RPMI8226 (cell line): ENCODE measurements around the gene FER1L5.
"Not testable (repeated sequence)": the region's sequence is repeated elsewhere in the genome, so short reads cannot be mapped to it uniquely, and the experiment has no call there.

ENCODE experiments used
- DNase-seq: peaks from one replicate; pipeline ENCODE4 v3.0.0-alpha.2; 2015

The FER1L5 gene

DNA sequence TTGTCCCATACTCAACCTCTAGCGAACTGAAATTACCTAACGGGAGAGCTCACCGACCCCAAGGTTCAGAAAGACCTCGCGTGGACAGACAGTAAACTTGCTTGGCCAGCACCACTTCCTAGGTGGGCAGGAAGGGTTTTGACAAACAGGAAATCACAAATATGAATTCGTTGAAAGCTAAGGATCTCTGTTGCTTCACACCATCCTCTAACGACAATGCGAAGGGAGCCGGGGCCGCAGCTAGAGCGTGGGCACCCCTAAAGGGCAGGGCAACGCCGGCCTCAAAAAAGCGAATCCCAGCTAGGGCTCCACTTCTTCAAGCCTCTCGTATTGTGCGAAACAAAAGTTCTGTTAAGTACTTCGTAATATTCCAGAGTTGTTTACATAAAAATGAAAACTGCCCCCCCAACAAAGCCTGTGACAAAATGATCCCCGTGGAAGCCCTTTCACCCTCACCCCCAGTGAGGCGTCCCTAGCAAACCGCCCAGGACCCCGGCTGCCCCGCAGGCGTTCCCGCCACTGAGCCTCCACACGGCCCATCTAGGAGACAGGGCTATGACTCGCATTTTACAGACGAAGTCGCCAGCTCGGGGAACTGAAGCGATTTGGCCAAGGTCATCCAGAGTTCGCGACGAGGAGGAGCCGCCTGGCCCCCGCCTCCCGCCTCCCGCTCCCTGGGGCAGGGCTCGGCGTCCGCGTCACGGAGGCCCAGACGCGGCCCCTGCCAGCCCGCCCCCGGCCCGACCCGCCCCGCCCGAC, 5.0 kb upstream of the FER1L5 start:
- DNase-seq, result peak; percentile 94

DNA sequence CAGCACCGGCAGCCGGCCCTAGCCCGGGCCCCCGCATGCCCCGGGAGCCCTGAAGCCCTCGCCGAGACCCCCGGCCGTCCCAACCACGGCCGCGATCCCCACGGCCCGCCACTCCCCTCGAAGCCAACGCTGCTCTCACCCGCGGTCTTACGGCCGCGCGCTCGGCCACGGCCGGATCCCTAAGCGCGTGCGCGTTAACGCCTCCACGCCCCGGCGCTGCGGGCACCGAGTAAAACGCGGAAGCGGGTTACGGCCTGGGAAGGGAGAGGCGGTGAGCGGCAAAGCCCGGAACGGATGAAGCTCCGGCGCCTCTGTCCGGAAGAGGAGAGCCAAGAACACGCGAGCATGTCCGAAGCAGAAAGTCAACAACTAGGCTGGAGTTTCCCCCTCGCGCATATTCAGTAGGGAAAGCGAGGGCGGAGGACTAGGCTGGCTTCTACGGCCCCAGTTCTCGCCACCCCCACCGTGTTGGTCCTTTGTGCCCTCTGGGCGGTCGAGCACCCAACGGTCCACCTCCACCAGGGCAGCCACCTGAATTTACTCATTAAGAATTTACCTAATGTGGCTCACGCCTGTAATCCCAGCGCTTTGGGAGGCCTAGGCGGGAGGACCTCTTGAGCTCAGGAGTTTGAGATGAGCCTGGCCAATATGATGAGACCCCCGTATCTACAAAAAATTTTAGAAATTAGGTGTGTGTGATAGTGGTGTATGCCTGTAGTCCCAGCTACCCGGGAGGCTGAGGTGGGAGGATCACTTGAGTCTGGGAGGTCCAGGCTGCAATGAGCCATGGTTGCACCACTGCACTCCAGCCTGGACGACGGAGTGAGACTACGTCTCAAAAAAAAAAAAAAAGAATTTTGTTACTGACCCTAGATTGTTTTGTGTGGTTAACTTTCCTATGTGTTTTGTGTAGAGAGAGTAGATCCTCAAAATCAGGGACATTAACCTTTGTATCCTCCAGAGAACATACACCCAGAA, 4.1 kb upstream of the FER1L5 start, which contains the start of gene KANSL3:
Gene KANSL3 (minus strand): TSS at position 169 of the 978 bp plus-strand sequence. CDS start 1,177 bp downstream, outside the sequence.
- peak; percentile 97 for DNase-seq

DNA sequence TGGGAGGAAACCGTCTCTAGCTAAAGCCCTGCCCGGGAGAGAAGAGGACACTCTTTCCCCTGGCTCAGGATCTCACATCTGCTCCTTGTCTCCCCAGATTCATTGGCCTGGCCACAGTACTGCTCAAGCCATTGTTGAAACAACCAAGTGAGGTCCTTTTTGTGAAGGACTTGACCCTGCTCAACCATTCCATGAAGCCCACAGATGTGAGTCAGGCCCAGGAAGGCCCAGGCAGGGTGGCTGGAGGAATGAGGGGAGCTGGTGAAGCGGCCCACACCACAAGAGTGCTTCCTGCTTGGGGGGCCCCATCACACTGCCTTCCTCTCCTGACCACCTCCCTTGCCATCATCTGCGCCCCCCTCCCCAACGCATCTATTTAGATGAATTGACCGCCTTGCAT, 5.1 kb downstream of the FER1L5 start:
- no peak for DNase-seq

DNA sequence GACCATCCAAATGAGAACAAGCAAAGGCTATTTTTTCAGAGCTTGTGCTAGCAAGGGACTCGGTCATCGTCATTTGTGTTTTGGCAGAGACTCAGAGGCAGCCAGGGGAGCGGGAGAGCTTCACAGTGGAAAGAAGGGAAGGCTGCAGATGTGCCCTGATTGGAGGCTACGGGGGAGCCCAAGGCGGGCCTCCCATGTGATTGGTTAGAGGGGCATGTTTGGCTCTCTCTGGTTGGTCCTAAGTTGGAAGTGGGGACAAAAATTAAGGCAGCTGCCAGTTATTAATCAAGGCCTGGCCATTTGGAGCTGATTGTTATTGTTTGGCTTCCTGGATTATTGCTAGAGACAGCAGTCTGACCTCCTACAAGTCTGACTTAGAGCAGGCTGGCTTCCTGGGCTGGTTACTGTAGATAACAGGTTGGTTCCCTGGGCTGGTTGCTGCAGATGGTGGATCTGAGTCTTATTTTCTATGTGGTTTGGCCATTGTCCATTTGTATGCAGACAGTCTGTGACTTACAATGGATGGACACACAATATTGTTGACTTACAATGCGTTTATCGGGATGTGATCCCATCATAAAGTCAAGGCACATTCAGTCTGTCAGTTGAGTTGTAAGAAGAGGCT, 5.9 kb downstream of the FER1L5 start:
- DNase-seq, result no peak

DNA sequence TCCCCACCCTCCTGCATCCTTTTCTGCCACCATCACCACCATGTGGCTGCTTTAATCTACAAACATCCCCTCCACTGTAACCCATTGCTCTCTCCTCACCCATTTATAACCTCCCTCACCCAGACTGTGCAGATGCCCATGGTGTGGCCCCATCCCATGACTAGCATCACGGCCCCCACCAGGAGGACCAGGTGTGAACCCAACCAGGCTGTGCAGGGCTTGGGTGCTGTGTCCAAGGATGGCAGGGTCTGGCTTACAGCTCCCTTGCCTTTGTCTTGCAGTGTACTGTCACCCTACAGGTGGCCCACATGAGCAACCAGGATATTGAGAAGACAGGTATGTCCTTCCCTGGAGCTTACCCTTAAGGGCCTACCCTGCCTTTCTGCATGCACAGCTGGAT, 6.8 kb downstream of the FER1L5 start:
- no peak for DNase-seq

DNA sequence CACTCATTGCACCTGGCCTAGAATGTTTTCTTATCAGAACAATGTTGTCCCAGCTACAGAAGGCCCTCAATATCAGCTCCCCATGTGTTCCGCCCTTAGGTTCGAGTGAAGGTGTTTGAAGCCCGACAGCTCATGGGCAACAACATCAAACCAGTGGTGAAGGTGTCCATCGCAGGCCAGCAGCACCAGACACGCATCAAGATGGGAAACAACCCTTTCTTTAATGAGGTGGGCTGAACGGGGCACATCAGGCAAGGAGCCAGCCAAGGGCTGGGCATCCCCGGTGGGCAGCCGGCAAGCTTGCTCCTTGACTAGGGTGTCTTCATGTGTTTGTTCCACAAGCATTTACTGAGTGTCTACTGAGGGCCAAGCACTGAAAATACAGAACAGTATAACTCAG, 9.2 kb downstream of the FER1L5 start:
- DNase-seq, result no peak

DNA sequence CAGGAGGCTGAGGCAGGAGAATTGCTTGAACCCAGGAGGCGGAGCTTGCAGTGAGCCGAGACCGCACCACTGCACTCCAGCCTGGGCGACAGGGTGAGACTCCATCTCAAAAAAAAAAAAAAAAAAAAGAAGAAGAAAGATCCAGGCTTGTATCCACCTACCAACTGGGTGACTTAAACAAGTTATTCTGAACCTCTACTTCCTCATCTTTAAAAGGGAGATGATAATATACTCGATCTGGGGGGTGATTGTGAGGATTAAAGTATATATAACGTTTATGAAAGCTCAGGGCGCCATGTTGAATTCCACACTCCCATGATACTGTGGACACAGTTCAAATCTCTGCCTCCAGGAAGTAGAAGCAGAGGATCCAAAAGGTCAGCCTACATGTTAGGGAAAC, 12.2 kb downstream of the FER1L5 start:
- DNase-seq, result not testable (repeated sequence)

DNA sequence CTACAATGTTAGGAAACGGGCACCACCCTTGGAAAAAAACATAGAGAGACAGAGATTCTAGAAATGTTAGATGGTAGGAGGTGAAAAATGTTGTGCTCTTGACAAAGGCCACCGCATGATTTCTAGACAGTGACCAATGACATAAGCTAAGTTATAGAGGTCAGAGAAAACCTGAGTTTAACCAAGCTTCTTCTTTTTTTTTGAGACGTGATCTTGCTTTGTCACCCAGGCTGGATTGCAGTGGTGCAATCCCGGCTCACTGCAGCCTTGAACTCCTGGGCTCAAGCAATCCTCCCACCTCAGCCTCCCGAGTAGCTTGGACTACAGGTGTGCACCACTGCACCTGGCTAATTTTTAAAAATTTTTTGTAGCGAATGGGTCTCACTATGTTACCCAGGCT, 13.0 kb downstream of the FER1L5 start:
- DNase-seq, result no peak

DNA sequence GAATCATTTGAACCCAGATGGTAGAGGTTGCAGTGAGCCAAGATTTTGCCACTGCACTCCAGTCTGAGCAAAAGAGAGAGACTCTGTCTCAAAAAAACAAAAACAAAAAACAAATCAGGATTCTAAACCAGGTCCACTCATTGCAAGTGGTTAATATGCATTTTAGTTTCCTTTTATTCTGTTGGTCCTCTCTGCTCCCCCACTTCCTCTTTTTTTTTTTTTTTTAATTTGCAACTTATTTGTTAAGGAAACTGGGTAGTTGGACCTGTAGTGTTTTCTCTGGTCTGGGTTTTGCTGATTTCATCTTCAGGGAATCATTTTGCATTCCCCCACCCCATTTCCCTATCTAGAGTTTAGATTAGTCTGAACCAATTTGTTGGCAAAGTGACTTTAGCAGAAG, 14.0 kb downstream of the FER1L5 start:
- DNase-seq, result no peak

DNA sequence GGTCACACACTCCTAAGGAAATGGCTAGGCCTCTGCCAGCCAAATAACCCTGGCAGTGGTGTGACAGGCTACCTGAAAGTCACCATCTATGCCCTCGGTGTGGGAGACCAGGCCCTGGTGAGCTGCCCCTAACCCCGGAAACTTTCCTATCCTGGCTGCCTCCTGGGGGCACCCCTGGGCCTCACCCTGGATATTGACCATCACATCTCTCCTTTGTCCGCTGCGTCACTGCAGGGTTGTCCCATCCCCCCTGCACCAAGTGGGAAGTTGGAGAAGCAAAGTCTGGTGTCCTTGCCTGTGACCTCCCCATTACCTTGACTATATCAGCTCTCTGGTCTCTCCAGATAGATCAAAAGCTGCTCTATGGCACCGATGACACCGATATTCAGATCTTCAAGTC, 18.8 kb downstream of the FER1L5 start:
- no peak for DNase-seq

DNA sequence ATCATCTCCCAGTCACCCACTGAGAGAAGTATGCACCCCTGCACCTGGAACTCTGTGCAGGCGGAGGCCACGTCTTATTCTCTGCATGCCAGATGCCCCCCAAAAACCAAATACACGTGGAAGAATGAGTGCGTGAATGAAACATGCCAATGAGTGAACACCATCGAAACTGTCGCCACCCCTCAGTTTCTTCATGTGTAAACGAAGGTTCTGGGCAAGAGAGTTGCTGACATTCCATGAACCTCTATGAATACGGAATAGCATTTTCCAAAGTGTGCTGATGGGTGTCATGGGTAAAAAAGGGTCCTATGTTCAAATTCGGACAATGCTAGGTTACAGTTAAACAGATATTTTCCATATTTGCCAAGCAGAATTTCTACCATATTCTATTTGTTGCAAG, 19.8 kb downstream of the FER1L5 start:
- no peak for DNase-seq

DNA sequence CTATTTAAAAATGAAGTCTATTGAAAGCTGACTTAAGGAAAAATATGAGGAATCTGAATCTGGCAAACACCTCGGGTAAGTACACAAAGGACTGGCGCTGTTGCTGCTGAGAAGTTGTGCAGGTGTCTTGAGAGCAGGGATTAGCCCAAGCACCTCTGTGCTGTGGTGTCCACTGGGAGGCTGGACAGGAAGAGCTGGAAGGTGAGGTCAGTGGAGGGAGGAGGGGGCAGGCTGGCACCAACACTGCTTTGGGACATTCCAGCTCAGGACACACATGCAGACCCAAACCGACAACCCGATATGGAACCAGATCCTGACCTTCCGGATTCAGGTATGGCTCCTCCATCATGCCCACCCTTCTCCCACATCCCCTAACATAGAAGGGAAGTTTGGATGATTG, 20.6 kb downstream of the FER1L5 start:
- no peak for DNase-seq

DNA sequence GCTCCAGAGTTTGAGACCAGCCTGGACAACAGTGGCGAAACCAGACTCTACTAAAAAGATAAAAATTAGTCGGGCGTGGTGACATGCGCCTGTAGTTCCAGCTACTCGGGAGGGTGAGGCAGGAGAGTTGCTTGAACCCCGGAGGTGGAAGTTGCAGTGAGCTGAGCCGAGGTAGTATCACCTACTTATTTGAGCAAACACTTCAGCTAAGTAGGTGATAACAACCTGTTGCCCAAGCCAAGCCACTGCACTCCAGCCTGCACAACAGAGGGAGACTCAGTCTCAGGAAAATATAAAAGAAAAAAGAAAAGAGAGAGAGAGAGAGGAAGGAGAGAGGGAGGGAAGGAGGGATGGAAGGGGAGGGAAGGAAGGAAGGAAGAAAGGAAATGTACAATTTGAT, 21.3 kb downstream of the FER1L5 start:
- no peak for DNase-seq

DNA sequence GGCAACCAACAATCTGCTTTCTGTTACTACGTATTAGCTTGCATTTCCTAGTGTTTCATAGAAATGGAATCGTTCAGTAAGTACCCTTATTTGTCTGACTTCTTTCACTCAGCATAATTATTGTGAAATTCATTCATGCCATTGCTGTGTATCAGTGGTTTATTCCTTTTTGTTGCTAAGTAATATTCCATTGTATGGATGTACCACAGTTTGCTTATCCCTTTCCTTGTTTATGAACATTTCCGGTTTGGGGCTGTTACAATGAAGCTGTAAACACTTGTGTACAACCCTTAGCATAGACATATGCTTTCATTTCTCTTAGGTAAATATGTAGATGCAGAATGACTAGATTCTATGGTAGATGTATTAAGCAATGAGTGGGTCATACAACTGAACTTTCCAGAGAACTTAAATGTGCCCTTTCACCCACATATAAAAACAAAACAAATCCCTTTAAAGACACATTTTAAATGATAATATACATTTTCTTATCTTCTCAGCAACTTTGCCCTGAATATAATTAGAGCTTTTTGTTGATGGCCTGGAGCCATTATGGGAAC, 21.9 kb downstream of the FER1L5 start:
- no peak for DNase-seq

DNA sequence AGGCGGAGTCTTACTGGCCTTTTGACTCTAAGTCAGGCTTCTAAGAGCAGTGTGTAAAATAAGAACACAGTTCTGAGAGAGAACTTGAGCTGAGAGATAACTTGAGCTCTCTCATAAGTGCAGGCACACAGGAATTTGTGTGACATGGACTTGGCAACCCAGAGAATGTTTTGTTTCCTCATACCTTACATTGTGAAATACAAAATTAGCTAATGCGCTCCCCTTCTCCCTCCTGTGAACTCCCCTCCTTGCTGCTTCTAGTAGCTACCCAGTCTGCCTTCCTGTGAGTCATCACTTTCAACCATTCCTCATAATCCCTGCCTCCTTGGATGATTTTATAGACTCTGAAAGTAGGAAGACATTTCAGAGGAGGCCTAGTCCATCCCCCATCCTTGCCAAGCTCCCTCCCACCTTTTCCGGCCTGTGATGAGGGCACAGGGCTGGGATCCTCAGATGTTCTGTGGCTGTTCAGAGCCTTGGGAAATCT, 22.6 kb downstream of the FER1L5 start:
- no peak for DNase-seq

DNA sequence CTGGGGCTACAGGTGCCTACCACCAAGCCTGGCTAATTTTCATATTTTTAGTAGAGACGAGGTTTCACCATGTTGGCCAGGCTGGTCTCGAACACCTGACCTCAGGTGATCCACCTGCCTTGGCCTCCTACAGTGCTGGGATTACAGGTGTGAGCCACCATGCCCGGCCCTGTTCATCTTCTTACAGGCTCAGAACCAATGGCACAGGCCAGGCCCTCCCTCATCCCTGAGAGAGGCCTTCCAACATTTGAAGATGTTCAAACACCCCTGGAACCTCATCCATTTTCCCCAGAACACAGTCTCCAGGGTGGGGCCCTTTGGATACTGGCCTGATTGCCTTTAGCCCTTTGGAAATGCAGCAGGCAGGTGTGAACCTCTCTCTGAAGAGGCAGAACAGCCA, 23.2 kb downstream of the FER1L5 start:
- not testable (repeated sequence) for DNase-seq

DNA sequence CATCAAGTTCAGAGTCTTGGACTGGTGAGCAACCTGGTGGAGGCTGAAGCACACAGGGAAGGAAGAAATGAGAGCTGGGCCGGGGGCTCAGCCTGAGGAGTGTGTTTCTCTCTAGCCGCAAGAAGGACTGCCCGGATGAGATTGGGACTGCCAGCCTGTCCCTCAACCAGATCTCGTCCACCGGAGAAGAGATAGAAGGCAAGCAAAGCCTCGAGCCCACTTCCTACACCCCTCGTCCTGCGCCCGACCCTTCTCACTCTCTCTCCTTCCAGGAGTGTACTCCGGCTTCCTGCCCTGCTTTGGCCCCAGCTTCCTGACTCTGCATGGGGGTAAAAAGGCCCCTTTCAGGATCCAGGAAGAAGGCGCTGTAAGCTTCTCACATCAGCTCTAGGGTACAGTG, 26.2 kb downstream of the FER1L5 start:
- no peak for DNase-seq

DNA sequence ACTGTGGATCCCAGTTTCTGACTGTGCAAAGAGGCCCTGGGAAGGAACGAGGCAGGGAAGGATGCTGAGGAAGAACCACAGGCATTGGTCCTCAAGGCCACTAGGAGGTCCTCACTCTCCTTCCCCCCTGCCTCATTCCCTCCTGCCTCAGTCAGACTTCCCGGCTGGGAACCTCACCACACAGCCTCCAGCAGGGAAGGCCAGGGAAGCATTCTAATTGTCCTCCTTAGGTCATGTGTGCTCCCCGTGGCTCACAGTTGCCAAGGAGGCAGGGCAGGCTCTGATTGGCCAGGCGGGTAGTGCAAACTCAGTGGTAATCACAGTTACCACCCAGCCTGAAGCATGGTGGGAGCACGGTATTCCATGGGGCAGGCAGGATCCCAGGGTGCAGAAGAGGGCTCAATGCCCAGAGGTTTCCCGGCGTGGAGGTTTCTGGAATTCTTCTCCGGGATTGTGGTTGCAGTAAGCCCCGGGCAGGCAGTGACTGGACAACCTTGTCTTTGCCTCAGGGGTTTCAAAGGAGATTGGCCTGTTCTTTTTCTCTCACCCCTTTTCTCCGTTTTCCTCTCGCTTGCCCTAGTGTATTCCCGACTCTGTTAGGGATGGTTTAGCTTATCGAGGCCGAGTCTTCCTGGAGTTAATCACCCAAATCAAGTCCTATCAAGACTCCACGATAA, 27.1 kb downstream of the FER1L5 start:
- no peak for DNase-seq

DNA sequence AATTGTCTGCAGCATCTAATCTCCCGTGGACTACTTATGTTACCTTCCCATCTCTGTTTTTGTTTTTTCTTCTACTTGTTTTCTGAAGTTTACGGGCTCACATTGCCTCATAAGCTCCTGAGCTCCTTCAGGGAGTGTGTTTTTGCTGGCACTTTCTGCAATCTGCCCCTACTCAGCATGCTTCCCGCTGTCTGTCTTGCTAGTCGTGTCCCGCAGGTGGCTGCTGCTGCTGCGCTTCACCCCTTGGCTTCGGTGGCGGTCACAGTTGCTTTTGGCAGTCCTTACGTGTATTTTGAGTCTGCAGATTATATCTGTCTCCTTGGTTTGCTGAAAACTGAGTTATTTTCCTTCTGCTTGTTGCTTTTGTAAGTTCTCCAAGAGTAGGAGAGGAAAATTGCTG, 37.3 kb downstream of the FER1L5 start:
- DNase-seq, result no peak

DNA sequence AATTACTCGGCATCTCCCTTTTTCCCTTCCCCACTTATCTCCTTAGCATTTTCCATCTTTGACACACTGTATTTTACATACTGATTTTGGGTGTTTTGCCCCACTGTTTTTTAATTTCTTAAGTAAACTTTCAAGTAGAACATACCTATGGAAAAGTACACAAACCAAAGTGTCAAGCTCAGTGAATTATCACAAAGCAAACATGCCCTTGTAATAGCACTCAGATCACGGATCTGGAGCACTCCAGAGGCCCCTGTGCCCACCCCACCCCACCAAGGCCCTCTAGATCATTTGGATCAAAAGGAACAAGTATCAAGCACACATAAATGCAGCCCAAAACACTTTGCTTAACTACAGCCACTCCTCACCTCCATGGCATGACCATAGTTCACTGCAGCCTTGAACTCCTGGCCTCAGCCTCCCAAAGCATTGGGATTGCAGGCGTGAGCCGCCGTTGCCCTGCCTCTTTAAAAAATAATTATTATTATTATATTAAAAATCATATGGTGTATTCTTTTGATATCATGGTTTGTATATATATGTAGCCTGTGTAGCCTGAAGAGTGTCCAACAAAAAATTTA, 38.1 kb downstream of the FER1L5 start:
- no peak for DNase-seq

DNA sequence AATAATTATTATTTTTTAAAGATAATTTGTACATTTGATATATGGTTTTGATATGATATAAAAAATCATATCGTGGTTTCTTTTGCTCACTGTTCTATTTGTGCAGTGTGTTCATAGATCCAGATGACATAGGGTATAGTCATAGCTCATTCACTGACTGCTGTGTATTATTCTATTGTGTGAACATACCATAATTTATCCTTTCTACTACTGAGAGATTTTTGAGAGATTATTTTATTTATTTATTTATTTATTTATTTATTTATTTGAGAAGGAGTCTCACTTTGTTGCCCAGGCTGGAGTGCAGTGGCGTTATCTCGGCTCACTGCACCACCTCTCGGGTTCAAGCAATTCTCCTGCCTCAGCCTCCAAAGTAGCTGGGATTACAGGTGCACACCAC, 39.0 kb downstream of the FER1L5 start:
- no peak for DNase-seq

DNA sequence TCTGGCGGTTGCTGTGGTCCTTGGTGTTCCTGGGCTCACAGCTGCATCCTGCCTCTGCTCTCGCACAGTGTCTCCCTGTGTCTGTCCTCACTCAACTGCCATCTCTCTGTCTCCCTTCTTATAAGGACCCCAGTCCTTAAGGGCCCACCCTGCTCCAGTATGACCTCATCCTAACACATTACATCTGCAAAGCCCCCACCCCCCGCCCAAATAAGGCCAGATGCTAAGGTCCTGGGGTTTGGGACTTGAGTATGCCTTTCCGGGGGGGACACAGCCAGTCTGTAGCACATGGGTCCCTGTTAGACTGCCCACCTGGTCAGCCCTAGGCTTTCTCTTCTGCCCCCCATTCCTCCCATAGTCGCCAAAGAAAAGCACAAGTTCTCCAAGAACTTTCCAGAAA, 40.7 kb downstream of the FER1L5 start:
- no peak for DNase-seq
